ENCODE results near the gene ZCCHC14. TPM values are rescaled to one million over a fixed set of nuclear protein-coding genes. Genes with fewer than 3 reads are reported as not detected.

ZCCHC14 gene
- total RNA-seq, 2 experiments from 2014 or later = 16.4 to 18.3 TPM

- H3K27ac Mint-ChIP-seq = no peak overlapping the region
- Histone ChIP-seq H3K4me1 (ENCODE audit: insufficient read depth, low read length) (no peaks in the 10 kb centered on the region), H3K27me3 (ENCODE audit: control insufficient read depth in 1 of 2, insufficient read depth in 2 of 2, low read length in 2 of 2) (peaks cover 0 to 10% of the 10 kb centered on the region in 2 experiments), H3K4me3 (ENCODE audit: low read length) (no peak overlapping the region), H3K9me3 (ENCODE audit: control insufficient read depth in 1 of 2, insufficient read depth in 1 of 2, low read length in 2 of 2) (peaks cover 18 to 33% of the 10 kb centered on the region in 2 experiments), H3K27ac (ENCODE audit: low read depth in 1 of 2, low read length in 2 of 2) (no peak overlapping the region), H3K36me3 (ENCODE audit: insufficient read depth, low read length) (no peaks in the 10 kb centered on the region)
- CTCF ChIA-PET = no interaction called here
- H3K27me3 Mint-ChIP-seq = peaks cover 22% of the 10 kb centered on the region
- H3K4me1 Mint-ChIP-seq (ENCODE audit: low read depth) = no peaks in the 10 kb centered on the region
- TF ChIP-seq CTCF (IDR thresholded peaks at IDR 0.05) = no peak
- DNase-seq (no peak), ATAC-seq (ENCODE audit: poor library complexity) (no peak)
- no peak overlapping the region for H3K4me3 Mint-ChIP-seq
- POLR2A ChIA-PET = no interaction called here
- H3K36me3 Mint-ChIP-seq (ENCODE audit: low read depth) = no peaks in the 10 kb centered on the region
- H3K9me3 Mint-ChIP-seq = peaks cover 12% of the 10 kb centered on the region
- intact Hi-C loops (cut with DNase I, micrococcal nuclease) = no loop called here
Measured at GRCh38 chr16:87528690-87529579, 36.1 kb upstream of the ZCCHC14 start.

- no peak overlapping the region for H3K27ac Mint-ChIP-seq
Measured at GRCh38 chr16:87527055-87527724, 34.4 kb upstream of the ZCCHC14 start.

More at GRCh38 chr16:87527055-87527724, 34.4 kb upstream of the ZCCHC14 start:
- no peaks in the 10 kb centered on the region for H3K36me3 ChIP-seq (ENCODE audit: insufficient read depth, low read length)
- no peak overlapping the region for H3K4me3 Mint-ChIP-seq
- no peaks in the 10 kb centered on the region for H3K36me3 Mint-ChIP-seq (ENCODE audit: low read depth)
- ChIA-PET CTCF (no interaction called here), POLR2A (no interaction called here)
- ATAC-seq (ENCODE audit: poor library complexity) = no peak
- H3K9me3 ChIP-seq (ENCODE audit: control insufficient read depth in 1 of 2, insufficient read depth in 1 of 2, low read length in 2 of 2) = peaks cover 3 to 34% of the 10 kb centered on the region in 2 experiments
- TF ChIP-seq CTCF (IDR thresholded peaks at IDR 0.05) = no peak
- H3K4me1 ChIP-seq (ENCODE audit: insufficient read depth, low read length) = no peaks in the 10 kb centered on the region
- peaks cover 3% of the 10 kb centered on the region for H3K9me3 Mint-ChIP-seq
- H3K4me3 ChIP-seq (ENCODE audit: low read length) = no peak overlapping the region
- H3K4me1 Mint-ChIP-seq (ENCODE audit: low read depth) = no peaks in the 10 kb centered on the region
- intact Hi-C loops (cut with DNase I, micrococcal nuclease) = no loop called here
- H3K27me3 ChIP-seq (ENCODE audit: control insufficient read depth in 1 of 2, insufficient read depth in 2 of 2, low read length in 2 of 2) = peaks cover 0 to 10% of the 10 kb centered on the region in 2 experiments
- no peak for DNase-seq
- peaks cover 12% of the 10 kb centered on the region for H3K27me3 Mint-ChIP-seq
- H3K27ac ChIP-seq (ENCODE audit: low read depth in 1 of 2, low read length in 2 of 2) = no peak overlapping the region

Measured in CD4-positive, alpha-beta T cell (primary cell).